Keratinocyte (primary cell): Measurements from ENCODE around the gene INSR. TPM values are rescaled to one million over a fixed set of nuclear protein-coding genes. Genes with fewer than 3 reads are reported as not detected.

Source experiments
- DNase-seq: peaks from one replicate; pipeline ENCODE4 v3.0.0-alpha.2; 2011; ENCODE audit warnings: low read depth, missing footprints, low spot score
- FAIRE-seq: peaks from 2 replicates; lab custom pipeline; 2011; peaks lifted over from hg19 to GRCh38; lab: Jason Lieb, UNC
- H2AFZ ChIP-seq: 2 replicates; pipeline ENCODE4 v1.6.0; 2012; ENCODE audit warnings: low read length, control low read depth, inconsistent platforms; ENCODE audit not compliant: control insufficient read depth
- H3K27ac ChIP-seq: 2 replicates; pipeline ENCODE4 v1.5.1; 2011; ENCODE audit warnings: low read length; ENCODE audit not compliant: control insufficient read depth, insufficient read depth
- H3K27me3 ChIP-seq: 3 replicates; pipeline ENCODE4 v1.6.0; 2011; ENCODE audit warnings: low read length; ENCODE audit not compliant: control insufficient read depth, insufficient read depth; ENCODE audit errors: extremely low read depth
- H3K36me3 ChIP-seq, 2 experiments: 2 replicates in 1 of 2; 3 replicates in 1 of 2; pipeline ENCODE4 v1.5.1; 2011; ENCODE audit warnings: low read length in 2 of 2, mild to moderate bottlenecking in 1 of 2; ENCODE audit not compliant: control insufficient read depth in 2 of 2, insufficient read depth in 2 of 2; ENCODE audit errors: extremely low read depth in 1 of 2
- H3K4me1 ChIP-seq: 3 replicates; pipeline ENCODE4 v1.5.1; 2011; ENCODE audit warnings: low read length; ENCODE audit not compliant: control insufficient read depth, insufficient read depth; ENCODE audit errors: extremely low read depth
- H3K4me2 ChIP-seq: 3 replicates; pipeline ENCODE4 v1.6.0; 2011; ENCODE audit warnings: low read depth, low read length; ENCODE audit not compliant: control insufficient read depth, insufficient read depth; ENCODE audit errors: extremely low read depth
- H3K4me3 ChIP-seq, 3 experiments: fragments of 200-600 bp in 1 of 3; sonication (generic) in 1 of 3; 2 replicates in 2 of 3; 3 replicates in 1 of 3; pipeline ENCODE4 v1.5.1; 2011 to 2016; ENCODE audit warnings: low read length in 3 of 3, mild to moderate bottlenecking in 3 of 3, control low read depth in 2 of 3, inconsistent platforms in 1 of 3, low read depth in 1 of 3, mixed read lengths in 1 of 3, mixed run types in 1 of 3, moderate library complexity in 1 of 3; ENCODE audit not compliant: control insufficient read depth in 2 of 3, insufficient read depth in 2 of 3; ENCODE audit errors: extremely low read depth in 1 of 3
- H3K79me2 ChIP-seq: 2 replicates; pipeline ENCODE4 v1.6.0; 2012; ENCODE audit warnings: low read length; ENCODE audit not compliant: control insufficient read depth, insufficient read depth
- H3K9ac ChIP-seq: 3 replicates; pipeline ENCODE4 v1.6.0; 2011; ENCODE audit warnings: low read length; ENCODE audit not compliant: control insufficient read depth, insufficient read depth; ENCODE audit errors: extremely low read depth
- H3K9me1 ChIP-seq: 3 replicates; pipeline ENCODE4 v1.6.0; 2011; ENCODE audit warnings: low read length; ENCODE audit not compliant: control insufficient read depth, insufficient read depth; ENCODE audit errors: extremely low read depth
- H3K9me3 ChIP-seq: 2 replicates; pipeline ENCODE4 v1.5.1; 2012; ENCODE audit warnings: low read depth, low read length; ENCODE audit not compliant: control insufficient read depth
- H4K20me1 ChIP-seq: 3 replicates; pipeline ENCODE4 v1.6.0; 2011; ENCODE audit warnings: low read length; ENCODE audit not compliant: control insufficient read depth, insufficient read depth; ENCODE audit errors: extremely low read depth
- CTCF ChIP-seq, 3 experiments: IDR thresholded peaks in 1 of 3; conservative IDR thresholded peaks in 1 of 3; optimal IDR thresholded peaks in 1 of 3; 2 replicates in 2 of 3; 3 replicates in 1 of 3; pipeline versions ENCODE3 to v1.5.1; 2011; ENCODE audit warnings: low read length in 3 of 3, mild to moderate bottlenecking in 3 of 3, moderate library complexity in 2 of 3, control low read depth in 1 of 3, inconsistent platforms in 1 of 3; ENCODE audit not compliant: insufficient read depth in 2 of 3; ENCODE audit errors: extremely low read depth in 1 of 3
- EZH2 ChIP-seq: IDR thresholded peaks from one replicate; pipeline ENCODE4 v1.6.1; 2012; ENCODE audit warnings: inconsistent platforms, mild to moderate bottlenecking, low read length, moderate library complexity
- dilution Hi-C: fragments of 300-500 bp; cut with MboI; formaldehyde crosslinking; loops from one replicate; pipeline ENCODE4 v1.7.0; 2020; ENCODE audit warnings: low sequenced_read_pairs; ENCODE audit not compliant: extremely low pct_ligation_motif_present
- polyA plus RNA-seq, 5 experiments: library from polyadenylated mRNA; depleted of rRNA in 3 of 5; stranded (reverse) in 3 of 5; stranded (forward) in 1 of 5; unstranded in 1 of 5; fragments of >200 nt; gene quantifications; 1 replicate in 1 of 5; 2 replicates in 3 of 5; 3 replicates in 1 of 5; pipeline versions ENCODE4 v1.2.1 to v1.2.3, GENCODE V29; 2011 to 2012; ENCODE audit warnings: missing spikeins in 2 of 5, low read depth in 1 of 5, low replicate concordance in 1 of 5

INSR gene
- polyA plus RNA-seq, 1 donor (not counting 4 experiments of a cell fraction or from before 2014, with no cell fraction given): 1.2 TPM

GRCh38 chr19:7088999-7089398 is 205.2 kb downstream of the INSR start:
- no peak for DNase-seq
- Histone ChIP-seq H3K9me1 (no peaks in the 10 kb centered on the region), H3K27ac (no peak overlapping the region), H2AFZ (no peak overlapping the region), H3K4me3 (no peak overlapping the region), H3K27me3 (no peaks in the 10 kb centered on the region), H4K20me1 (no peaks in the 10 kb centered on the region), H3K36me3 (peaks cover 1 to 6% of the 10 kb centered on the region in 2 experiments), H3K9me3 (peaks cover 18% of the 10 kb centered on the region), H3K9ac (no peak overlapping the region), H3K79me2 (no peaks in the 10 kb centered on the region), H3K4me2 (no peak overlapping the region), H3K4me1 (no peaks in the 10 kb centered on the region)
- FAIRE-seq: no peak
- dilution Hi-C loops: no loop called here
- TF ChIP-seq EZH2: no peak
- TF ChIP-seq CTCF (optimal IDR thresholded peaks at IDR 0.05 in 1 of 3, IDR thresholded peaks at IDR 0.05 in 1 of 3, conservative IDR thresholded peaks at IDR 0.05 in 1 of 3; ENCODE audit: extremely low read depth in 1 of 3, insufficient read depth in 2 of 3, low read length in 3 of 3): no peak

- peaks cover 52% of the 10 kb centered on the region for H3K9me3 ChIP-seq
- H3K4me3 ChIP-seq: peak overlapping the region in 1 of 3 experiments; percentile 15
- no peaks in the 10 kb centered on the region for H3K27me3 ChIP-seq
- H3K4me2 ChIP-seq: no peak overlapping the region
- no peaks in the 10 kb centered on the region for H3K4me1 ChIP-seq
- no peak for TF ChIP-seq EZH2
- H3K36me3 ChIP-seq: peaks cover 42 to 45% of the 10 kb centered on the region in 2 experiments
- no peak for FAIRE-seq
- H3K9me1 ChIP-seq: no peaks in the 10 kb centered on the region
- H4K20me1 ChIP-seq: no peaks in the 10 kb centered on the region
- no peak overlapping the region for H2AFZ ChIP-seq
- no peak overlapping the region for H3K27ac ChIP-seq
- H3K9ac ChIP-seq: no peak overlapping the region
- dilution Hi-C loops: no loop called here
- no peaks in the 10 kb centered on the region for H3K79me2 ChIP-seq
- no peak for DNase-seq
Observed at GRCh38 chr19:7083076-7083956, 210.9 kb downstream of the INSR start.
